ACC112 (cell line): Measurements from ENCODE around the gene L1TD1.
"Not testable (repeated sequence)": the region's sequence is repeated elsewhere in the genome, so short reads cannot be mapped to it uniquely, and the experiment has no call there.

Source experiments
- H2AFZ ChIP-seq: fragments of 200-600 bp; sonication (generic); one replicate; pipeline ENCODE4 v1.6.0; 2017; ENCODE audit warnings: antibody characterized with exemption, low read length; ENCODE audit not compliant: unreplicated experiment
- H3K27ac ChIP-seq: fragments of 200-600 bp; sonication (generic); 2 replicates; pipeline ENCODE4 v1.5.1; 2014; ENCODE audit warnings: low read depth, mild to moderate bottlenecking, antibody characterized with exemption, low read length, moderate library complexity
- H3K27me3 ChIP-seq: fragments of 200-600 bp; sonication (generic); 2 replicates; pipeline ENCODE4 v1.6.1; 2014; ENCODE audit warnings: mild to moderate bottlenecking, antibody characterized with exemption, low read length, moderate library complexity, mixed read lengths; ENCODE audit not compliant: insufficient read depth
- H3K36me3 ChIP-seq: fragments of 200-600 bp; sonication (generic); 2 replicates; pipeline ENCODE4 v1.6.1; 2016; ENCODE audit warnings: mild to moderate bottlenecking, antibody characterized with exemption, low read length, moderate library complexity, mixed read lengths; ENCODE audit not compliant: insufficient read depth
- H3K4me1 ChIP-seq: fragments of 200-600 bp; sonication (generic); one replicate; pipeline ENCODE4 v1.6.1; 2016; ENCODE audit warnings: low read length, mixed read lengths; ENCODE audit not compliant: insufficient read depth, unreplicated experiment, control insufficient read depth
- H3K4me3 ChIP-seq: fragments of 200-600 bp; sonication (generic); 2 replicates; pipeline ENCODE4 v1.5.1; 2014; ENCODE audit warnings: mild to moderate bottlenecking, low read depth, low read length
- H3K79me2 ChIP-seq: fragments of 200-600 bp; sonication (generic); one replicate; pipeline ENCODE4 v1.6.0; 2016; ENCODE audit warnings: low read length; ENCODE audit not compliant: control insufficient read depth, unreplicated experiment, insufficient read depth

Gene L1TD1

GRCh38 chr1:62194651-62195544 is at the start of gene L1TD1:
TSS of gene L1TD1 (plus strand) at chr1:62194849. CDS start at chr1:62206629, 11,780 bp downstream.
- H3K27ac ChIP-seq, result no peak within 1 kb of the TSS
- no peak within 1 kb of the TSS for H3K4me3 ChIP-seq
- H3K36me3 ChIP-seq, result no peaks in the 10 kb centered on the region
- no peaks in the 10 kb centered on the region for H3K79me2 ChIP-seq
- H3K27me3 ChIP-seq, result peaks cover 22% of the 10 kb centered on the region
- no peak within 1 kb of the TSS for H2AFZ ChIP-seq
- no peaks in the 10 kb centered on the region for H3K4me1 ChIP-seq

GRCh38 chr1:62159940-62160348 is 34.7 kb upstream of the L1TD1 start:
- H3K4me1 ChIP-seq, result no peaks in the 10 kb centered on the region
- H3K27ac ChIP-seq, result no peak overlapping the region
- H3K4me3 ChIP-seq, result no peak overlapping the region
- no peak overlapping the region for H2AFZ ChIP-seq
- no peaks in the 10 kb centered on the region for H3K36me3 ChIP-seq
- no peaks in the 10 kb centered on the region for H3K27me3 ChIP-seq
- H3K79me2 ChIP-seq, result no peaks in the 10 kb centered on the region

GRCh38 chr1:62161711-62162110 is 32.9 kb upstream of the L1TD1 start:
- Histone ChIP-seq H3K36me3 (no peaks in the 10 kb centered on the region), H3K27ac (no peak overlapping the region), H3K79me2 (no peaks in the 10 kb centered on the region), H2AFZ (no peak overlapping the region), H3K4me3 (no peak overlapping the region), H3K27me3 (no peaks in the 10 kb centered on the region), H3K4me1 (no peaks in the 10 kb centered on the region)

GRCh38 chr1:62170380-62170779 is 24.3 kb upstream of the L1TD1 start:
- not testable (repeated sequence) for H3K4me3 ChIP-seq, H3K27ac ChIP-seq, H3K36me3 ChIP-seq, H2AFZ ChIP-seq, H3K79me2 ChIP-seq, H3K4me1 ChIP-seq
- peaks cover 27% of the 10 kb centered on the region for H3K27me3 ChIP-seq

GRCh38 chr1:62175568-62176179 is 19.0 kb upstream of the L1TD1 start:
- H2AFZ ChIP-seq, result no peak overlapping the region
- H3K27ac ChIP-seq, result no peak overlapping the region
- peaks cover 17% of the 10 kb centered on the region for H3K27me3 ChIP-seq
- no peaks in the 10 kb centered on the region for H3K79me2 ChIP-seq
- no peaks in the 10 kb centered on the region for H3K4me1 ChIP-seq
- no peaks in the 10 kb centered on the region for H3K36me3 ChIP-seq
- no peak overlapping the region for H3K4me3 ChIP-seq

- Histone ChIP-seq H3K4me3 (no peak overlapping the region), H2AFZ (no peak overlapping the region), H3K79me2 (no peaks in the 10 kb centered on the region), H3K27ac (no peak overlapping the region), H3K27me3 (peaks cover 26% of the 10 kb centered on the region), H3K36me3 (no peaks in the 10 kb centered on the region), H3K4me1 (no peaks in the 10 kb centered on the region)
These were observed 17.9 kb upstream of the L1TD1 start for GRCh38 chr1:62176597-62177312.

GRCh38 chr1:62177621-62178020 is 17.0 kb upstream of the L1TD1 start:
- Histone ChIP-seq H3K36me3 (no peaks in the 10 kb centered on the region), H3K4me3 (no peak overlapping the region), H3K27me3 (peaks cover 32% of the 10 kb centered on the region), H3K27ac (no peak overlapping the region), H3K79me2 (no peaks in the 10 kb centered on the region), H2AFZ (no peak overlapping the region), H3K4me1 (no peaks in the 10 kb centered on the region)

GRCh38 chr1:62178372-62178771 is 16.3 kb upstream of the L1TD1 start:
- no peak overlapping the region for H2AFZ ChIP-seq
- no peaks in the 10 kb centered on the region for H3K36me3 ChIP-seq
- peaks cover 36% of the 10 kb centered on the region for H3K27me3 ChIP-seq
- no peak overlapping the region for H3K4me3 ChIP-seq
- no peaks in the 10 kb centered on the region for H3K4me1 ChIP-seq
- no peaks in the 10 kb centered on the region for H3K79me2 ChIP-seq
- H3K27ac ChIP-seq, result no peak overlapping the region

- H3K27ac ChIP-seq, H2AFZ ChIP-seq, H3K4me3 ChIP-seq, H3K36me3 ChIP-seq, H3K4me1 ChIP-seq, H3K79me2 ChIP-seq: not testable (repeated sequence)
- peaks cover 36% of the 10 kb centered on the region for H3K27me3 ChIP-seq
These were observed 14.6 kb upstream of the L1TD1 start for GRCh38 chr1:62180054-62180453.

- Histone ChIP-seq H3K4me1 (no peaks in the 10 kb centered on the region), H3K27ac (no peak overlapping the region)
These were observed 14.0 kb upstream of the L1TD1 start for GRCh38 chr1:62180639-62181038.

More at GRCh38 chr1:62180639-62181038, 14.0 kb upstream of the L1TD1 start:
- Histone ChIP-seq H2AFZ (no peak overlapping the region), H3K36me3 (no peaks in the 10 kb centered on the region), H3K4me3 (no peak overlapping the region), H3K27me3 (peaks cover 36% of the 10 kb centered on the region), H3K79me2 (no peaks in the 10 kb centered on the region)
